Activated gamma-delta T cell treated with Interleukin-2 at 50 U/mL for 16 hours (primary cell): ENCODE results near the gene NT5C1B.

Experiments
- DNase-seq: peaks from one replicate; pipeline ENCODE4 v3.0.0-alpha.2; 2020

The NT5C1B gene

DNA sequence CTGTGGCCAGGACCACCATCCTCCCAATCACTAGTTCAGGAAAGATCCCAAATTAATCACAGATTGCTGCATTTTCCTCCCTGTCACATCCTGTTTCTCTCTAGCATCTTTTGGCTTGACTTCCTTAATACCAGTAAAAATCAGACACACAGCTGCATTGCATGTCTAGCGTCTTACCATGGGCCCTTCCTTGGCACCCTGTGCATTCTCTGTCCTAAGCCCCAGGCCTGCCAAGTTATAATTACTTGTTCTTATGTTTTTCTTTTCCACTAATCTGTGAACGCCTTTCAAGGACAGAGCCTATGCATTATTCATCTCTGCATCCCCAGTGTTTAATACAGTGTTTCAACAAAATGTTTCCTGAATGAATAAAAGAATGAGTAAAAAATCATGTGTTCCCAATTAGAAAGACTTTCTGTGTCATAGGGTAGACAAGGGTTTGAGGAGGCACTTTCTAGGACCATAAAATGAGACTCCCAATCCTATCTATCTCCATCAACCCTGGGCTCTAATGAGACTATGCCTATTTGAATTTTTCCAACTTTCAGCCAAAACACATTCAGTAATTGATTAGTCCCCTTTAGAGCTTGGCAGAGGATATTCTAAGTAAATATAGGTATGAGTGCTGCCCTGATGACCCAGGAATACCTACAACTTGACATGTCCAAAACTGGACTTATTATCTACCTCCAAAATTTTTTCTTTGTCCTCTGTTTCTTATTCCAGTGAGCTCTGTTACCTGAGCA is 10.3 kb upstream of the NT5C1B start:
- DNase-seq: no peak

DNA sequence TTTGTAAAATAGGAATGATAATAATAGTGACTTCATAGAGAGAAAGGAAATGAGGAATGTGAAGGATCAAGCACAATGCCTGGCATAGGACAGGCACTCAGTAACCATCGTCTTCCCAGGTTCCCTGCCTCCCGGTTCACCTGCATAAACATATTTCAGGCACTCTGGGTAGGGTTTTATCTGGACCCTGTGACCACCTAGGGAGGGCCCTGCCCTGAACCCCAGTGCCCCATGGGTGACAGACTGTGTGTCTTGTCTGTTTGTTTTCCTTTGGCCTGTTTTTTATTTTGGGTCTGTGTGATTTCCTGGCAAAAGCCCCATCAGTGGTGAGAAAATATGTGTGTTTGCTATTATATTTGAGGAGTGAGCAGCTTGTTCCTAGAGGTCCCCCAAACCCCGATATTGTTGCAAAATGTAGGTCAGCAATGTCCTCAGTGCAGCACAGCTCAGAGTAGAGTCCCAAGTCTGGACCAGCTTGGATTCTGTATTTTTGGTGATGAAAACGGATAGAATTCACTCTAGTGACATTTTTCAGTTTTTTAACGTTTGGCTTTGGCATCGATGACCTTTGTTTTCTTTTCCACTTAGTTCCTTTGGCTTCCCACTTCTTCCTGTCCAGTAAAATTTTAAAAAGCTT is 9.6 kb upstream of the NT5C1B start:
- DNase-seq: no peak

DNA sequence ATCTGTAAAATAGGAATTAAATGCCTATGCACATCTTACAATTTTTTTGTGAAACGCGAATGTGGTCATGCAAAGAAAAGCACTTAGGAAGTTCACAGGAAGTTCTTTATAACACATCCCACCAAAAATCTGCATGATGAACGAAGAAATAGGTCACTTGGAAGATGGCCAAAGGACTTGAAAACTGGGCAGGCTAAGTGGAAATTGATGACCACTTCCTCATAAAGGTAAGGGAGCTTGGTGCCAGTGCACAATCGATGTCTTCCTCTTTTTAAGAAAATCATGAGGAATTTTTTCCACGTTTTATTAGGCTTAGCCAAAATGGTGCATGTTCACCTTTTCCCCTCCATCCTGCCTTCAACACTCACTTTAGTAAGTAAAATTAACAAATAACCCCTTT is 8.2 kb upstream of the NT5C1B start:
- DNase-seq: no peak

- DNase-seq: no peak
Observed at GRCh38 chr2:18596993-18597392, 7.6 kb upstream of the NT5C1B start.

DNA sequence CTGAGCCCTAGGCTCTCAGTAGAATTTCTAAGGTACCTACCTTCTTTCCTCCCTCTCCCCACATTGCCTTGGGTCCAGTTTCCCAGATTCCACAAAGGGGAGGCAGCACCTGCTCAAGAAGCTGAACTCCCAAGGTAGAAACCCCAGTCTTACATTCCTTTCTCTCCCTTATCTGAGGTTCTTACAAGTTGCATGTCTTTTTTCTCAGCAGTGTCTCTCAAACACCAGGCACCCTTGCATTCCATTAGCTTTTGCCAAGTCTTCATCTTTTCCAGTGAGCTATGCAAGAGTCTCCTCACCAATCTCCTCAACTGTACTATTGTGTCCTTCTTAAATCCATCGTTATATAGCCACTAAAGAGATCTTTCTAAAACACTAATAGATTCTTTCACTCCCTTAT is 4.1 kb upstream of the NT5C1B start:
- no peak for DNase-seq

DNA sequence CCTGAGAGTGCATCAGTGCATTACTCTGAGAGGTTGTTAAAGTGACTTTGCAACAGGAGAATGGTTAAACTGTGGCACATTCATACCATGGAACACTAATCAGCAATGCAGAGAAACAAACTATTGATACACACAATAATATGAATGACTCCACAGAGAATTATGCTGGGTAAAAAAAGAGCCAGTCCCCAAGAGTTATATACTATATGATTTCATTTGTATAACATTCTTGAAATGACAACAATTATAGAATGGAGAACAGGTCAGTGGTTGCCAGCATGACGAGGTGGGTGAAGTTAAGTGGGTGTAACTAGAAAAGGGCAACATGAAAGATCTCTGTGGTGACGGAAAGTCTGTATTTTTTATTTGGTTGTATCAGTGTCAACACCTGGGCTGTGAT is 3.0 kb upstream of the NT5C1B start:
- DNase-seq: no peak

- DNase-seq: no peak
Observed at GRCh38 chr2:18588802-18589201, 567 bp downstream of the NT5C1B start.

DNA sequence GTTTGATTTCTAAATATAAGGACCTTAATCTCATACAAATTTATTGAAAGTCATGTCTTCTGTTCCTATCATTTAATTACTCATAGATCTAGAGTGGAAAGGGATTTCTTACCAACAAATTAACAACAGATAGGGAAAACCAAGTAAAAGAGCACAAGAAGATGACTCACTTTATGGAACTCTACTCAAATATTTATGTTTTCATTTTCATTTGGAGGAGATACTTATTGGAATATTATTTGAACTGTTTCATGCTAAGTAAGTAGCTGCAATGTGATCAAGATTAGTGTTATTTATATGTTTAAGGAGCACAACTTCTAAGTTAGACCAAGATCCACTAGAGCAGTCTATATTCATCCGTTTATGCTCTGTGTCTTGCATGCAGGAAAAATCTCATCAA is 1.3 kb downstream of the NT5C1B start:
- DNase-seq: no peak

GRCh38 chr2:18585526-18585925 is 3.8 kb downstream of the NT5C1B start:
- no peak for DNase-seq

- DNase-seq: no peak
Observed at GRCh38 chr2:18584608-18584954, 4.8 kb downstream of the NT5C1B start.

DNA sequence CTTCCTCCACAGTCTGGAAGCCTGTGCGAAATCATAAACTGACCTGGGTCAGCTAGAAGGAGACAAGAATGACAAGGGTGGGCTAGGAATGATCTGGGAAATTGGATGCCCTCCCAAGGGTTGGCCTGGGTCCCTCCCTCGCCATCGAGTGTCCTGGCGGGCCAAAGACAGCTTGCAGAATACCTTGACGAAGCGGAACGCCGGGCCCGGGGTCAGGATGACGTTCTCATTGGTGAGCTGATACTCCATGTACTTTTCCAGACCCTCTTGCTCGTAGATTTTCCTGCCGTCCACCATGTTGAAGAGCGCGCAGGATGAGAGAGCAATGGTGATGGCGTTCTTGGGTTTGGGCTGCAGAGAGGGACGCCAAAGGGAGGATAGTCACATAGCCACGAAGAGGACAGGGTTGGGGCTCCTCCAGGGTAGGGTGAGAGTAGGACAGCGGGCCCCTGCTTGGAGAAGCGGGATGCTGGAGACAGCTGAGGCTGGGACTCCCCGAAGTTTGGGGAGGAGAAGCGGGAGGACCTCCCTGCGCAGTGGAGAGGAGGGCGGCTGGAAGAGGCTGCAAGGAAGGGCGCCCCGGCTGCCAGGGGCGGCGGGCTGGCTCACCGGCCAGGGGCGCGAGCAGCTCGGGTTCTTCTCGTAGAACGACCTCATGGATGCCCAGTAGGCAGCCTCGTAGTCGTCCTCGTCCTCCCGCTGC is 5.3 kb downstream of the NT5C1B start:
- no peak for DNase-seq

DNA sequence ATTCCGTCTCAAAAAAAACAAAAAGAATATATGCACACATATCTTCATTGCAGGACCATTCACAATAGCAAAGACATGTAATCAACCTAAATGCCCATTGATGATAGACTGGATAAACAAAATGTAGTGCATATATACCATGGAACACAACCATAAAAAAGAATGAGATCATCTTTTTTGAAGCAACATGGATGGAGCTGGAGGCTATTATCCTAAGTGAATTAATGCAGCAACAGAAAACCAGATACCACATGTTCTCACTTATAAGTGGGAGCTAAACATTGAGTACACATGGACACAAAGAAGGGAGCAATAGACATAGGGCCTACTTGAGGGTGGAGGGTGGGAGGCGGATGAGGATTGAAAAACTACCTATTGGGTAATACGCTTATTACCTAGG is 8.8 kb downstream of the NT5C1B start:
- DNase-seq: no peak

DNA sequence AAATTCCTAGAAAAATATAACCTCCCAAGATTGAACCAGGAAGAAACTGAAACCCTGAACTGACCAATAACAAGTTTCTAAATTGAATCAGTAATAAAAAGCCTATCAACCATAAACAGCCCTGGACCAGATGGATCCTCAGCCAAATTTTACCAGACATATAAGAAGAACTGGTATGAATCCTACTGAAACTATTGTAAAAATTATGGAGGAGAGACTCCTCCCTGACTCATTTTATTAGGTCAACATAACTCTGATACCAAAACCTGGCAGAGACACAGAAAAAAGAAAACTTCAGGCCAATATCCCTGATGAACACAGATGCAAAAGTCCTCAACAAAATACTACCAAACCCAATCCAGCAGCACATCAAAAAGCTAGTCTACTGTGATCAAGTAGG is 11.3 kb downstream of the NT5C1B start:
- DNase-seq: no peak

GRCh38 chr2:18566145-18566769 is 23.1 kb downstream of the NT5C1B start:
- DNase-seq: no peak

GRCh38 chr2:18560797-18561085 is 28.6 kb downstream of the NT5C1B start:
- DNase-seq: no peak

- DNase-seq: peak; percentile 91
Observed at GRCh38 chr2:18560031-18560796, 29.2 kb downstream of the NT5C1B start, which contains the start of gene RDH14. Gene RDH14 (minus strand): TSS chr2:18560653. CDS start chr2:18560572, 81 bp downstream.

DNA sequence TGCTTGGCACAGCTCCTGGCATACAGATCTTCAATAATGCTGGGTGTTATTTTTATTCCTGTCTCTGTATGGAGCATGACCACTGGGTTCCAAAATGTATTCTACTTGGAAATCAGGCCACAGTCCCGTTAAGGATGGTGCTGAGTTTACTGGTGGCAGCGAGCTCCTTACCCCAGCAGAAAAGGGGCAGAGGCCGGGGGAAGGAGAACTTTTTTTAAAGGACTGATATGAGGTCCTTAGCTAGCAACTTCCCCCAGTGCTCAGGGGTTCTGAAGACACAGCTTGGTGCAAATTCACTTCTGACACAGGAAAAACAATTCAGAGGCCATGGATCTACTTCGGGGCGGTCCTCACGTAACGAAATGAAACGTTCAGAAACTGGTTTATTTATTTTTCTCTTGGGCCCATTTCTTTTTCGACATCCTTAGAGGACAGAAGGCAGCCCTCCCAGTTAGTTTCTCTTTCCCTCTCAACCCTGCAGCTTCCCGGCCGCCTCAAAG is 29.8 kb downstream of the NT5C1B start:
- DNase-seq: no peak

GRCh38 chr2:18558458-18558857 is 30.9 kb downstream of the NT5C1B start:
- no peak for DNase-seq

- DNase-seq: no peak
Observed at GRCh38 chr2:18557121-18557520, 32.2 kb downstream of the NT5C1B start.

GRCh38 chr2:18552351-18553077 is 36.9 kb downstream of the NT5C1B start:
- DNase-seq: no peak

DNA sequence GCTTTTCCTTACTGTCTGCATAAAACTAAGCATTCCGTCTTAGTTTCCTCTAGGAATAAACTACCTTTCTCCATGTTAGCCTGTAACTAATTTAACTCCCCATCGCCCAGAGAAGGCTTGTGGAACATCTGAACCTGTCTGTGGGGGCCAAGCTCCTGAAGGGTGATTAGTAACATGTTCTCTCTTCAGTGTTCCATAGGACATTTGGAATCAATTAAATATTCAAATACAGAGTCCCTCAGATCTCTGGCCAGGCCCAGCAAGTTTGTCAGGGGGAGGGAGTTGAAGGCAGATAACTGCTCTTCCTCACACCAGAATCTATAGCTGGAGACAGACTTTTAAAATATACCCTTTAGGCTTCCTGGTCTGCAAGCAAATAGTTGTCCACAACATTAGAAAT is 37.7 kb downstream of the NT5C1B start:
- no peak for DNase-seq

DNA sequence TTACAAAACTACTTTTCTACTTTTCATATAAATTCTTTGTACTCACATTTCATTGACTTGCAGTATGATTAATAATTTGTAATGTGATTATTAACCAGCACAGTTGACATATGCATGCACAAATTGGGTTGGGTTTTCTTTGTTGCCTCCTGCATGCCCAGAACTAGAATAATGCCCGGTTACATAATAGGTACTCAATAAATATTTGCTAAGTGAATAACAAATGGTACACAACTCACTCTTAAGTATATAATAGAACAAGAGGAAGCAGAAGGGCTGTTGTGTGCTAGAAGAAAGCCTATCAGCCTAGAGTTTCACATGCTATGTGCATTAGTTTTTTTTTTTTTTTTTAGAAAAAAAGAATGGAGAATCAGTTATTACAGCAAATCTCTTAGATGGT is 38.2 kb downstream of the NT5C1B start:
- DNase-seq: no peak
